ENCODE data around the gene HECW1.

HECW1 gene

DNA sequence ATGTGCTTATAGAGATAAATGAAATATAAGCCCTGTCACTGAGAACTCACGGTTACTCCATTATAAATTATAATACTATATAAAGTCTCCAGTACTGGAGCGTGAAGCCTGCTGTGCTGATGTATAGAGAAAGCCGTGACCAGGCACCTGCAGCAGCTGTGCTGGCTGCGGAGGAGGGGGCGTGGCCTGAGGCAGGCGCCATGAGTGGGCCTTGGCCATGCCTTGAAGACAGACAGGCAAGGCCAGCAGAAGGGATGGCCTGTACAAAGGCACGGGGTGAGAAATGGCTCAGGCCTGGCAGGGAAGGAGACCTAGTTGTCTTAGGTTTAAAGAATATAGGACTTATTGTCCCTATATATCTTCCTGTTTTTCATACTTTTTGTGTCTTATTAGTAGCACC, 251.9 kb downstream of the HECW1 start:
- no peak for TF ChIP-seq ZNF274 (IDR thresholded peaks at IDR 0.05; ENCODE audit: low read depth, low read length)
- H3K4me3 ChIP-seq (ENCODE audit: low read length) = no peak overlapping the region

DNA sequence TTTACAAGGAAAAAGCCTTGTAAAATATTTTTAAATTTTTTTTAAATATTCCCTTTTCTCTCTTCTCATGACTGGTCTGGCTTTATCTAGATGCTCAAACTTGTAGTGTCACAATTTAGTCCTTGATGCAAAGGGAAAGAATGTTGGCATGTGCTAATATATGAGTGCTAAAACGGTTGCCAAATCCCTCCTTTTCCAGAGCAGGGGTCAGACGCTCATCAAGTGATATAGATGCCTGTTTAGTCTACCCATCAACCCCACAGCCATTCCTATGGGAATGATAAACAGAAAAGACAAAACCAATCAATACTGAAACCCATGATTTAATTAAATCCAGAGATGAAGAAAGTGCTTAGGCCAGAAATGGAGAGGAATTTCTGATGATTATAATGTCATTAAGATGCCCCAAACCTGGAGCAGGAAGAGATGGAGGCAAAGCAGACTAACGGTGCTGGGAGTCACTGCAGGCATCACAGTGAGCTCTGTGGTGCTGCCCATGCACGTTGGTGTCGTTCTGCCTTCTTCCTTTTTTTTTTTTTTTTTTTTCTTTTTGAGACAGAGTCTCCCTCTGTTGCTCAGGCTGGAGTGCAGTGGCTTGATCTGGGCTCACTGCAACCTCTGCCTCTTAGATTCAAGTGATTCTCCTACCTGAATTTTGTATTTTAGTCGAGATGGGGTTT, 260.4 kb downstream of the HECW1 start:
- no peak for TF ChIP-seq ZNF274 (IDR thresholded peaks at IDR 0.05; ENCODE audit: low read depth, low read length)
- no peak overlapping the region for H3K4me3 ChIP-seq (ENCODE audit: low read length)

DNA sequence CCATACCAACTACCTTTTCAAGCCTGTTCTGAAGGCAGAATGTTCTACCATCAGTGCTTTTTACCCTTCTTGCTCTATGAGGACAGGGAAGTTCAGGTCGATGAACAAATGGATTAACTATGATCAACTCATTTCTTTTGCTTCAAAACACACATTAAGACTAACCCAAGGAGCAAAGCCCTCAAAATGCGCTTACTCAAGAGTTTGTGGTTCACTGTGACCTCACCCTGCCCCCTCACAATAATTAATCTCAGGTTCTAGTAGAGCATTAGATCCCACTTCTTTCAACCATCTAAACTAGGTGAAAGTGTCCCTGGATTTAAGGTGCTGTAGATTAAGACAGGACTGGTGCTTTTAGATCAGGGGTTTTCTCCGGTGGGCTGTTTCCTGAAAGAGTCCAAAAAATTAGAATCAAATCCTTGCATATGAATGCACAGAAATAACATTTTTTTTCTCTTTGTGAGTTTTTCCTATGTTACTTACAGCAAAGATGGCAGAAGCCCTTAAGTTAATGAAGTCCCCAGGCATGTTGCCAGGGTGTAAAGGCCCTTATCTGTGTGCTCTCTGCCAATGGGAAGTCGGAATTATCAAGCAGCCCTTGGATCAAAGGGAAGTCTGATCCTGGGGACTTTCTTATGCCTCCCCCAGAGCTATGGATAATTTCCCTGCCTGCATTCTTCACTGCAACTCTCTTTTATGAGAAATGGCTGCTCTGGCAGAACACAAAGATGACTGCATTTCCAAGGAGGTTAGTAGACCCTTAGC, 264.9 kb downstream of the HECW1 start:
- H3K4me3 ChIP-seq (ENCODE audit: low read length) = no peak overlapping the region
- no peak for TF ChIP-seq ZNF274 (IDR thresholded peaks at IDR 0.05; ENCODE audit: low read depth, low read length)

DNA sequence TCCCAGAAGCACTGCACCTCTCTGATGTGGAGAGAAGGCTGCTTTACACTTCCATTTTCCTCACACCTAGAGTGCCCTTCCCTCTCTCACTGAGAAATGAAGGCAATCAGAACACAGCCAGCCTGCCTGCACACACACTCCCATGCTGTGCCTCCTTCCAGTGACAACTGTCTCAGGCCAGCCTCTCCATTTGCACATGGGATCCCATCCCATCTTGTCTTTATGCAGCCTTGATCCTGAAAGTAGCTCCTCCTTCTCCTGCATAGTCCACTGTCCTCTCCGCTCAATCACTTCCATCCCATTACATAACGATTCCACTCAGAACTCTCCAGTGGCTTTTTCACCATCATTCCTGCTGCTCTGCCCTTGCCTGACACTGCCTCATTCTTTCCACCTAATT, 266.8 kb downstream of the HECW1 start:
- H3K4me3 ChIP-seq (ENCODE audit: low read length) = no peak overlapping the region
- no peak for TF ChIP-seq ZNF274 (IDR thresholded peaks at IDR 0.05; ENCODE audit: low read depth, low read length)

DNA sequence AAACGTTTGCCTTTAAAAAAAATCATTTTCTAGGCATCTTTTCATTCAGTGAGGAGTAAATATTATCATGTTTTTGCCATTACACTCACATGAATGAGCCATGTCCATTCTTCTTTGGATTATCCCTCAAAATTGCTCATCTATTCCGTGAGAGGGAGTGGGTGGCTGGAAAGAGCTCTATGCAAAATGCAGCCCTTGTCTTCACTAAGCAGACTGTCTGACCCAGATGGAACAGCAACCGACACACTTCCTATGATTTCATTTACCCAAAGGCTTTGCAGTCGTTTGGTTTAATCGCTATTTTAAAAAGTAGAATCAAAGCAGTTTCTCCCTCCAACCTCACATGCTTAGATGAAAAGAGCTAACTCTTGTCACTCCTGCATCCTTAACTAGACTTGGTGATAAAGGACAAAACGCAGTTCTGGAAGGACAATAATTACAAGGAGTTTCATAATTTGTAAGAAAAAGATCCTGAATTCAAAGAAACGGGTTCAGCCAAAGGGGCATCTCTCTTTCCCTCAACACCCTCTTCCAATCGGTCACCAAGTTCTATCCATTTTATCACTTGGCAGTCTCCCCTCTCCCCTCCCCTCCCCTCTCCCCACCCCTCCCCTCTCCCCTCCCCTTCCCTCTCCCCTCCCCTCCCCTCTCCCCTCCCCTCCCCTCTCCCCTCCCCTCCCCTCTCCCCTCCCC, 272.3 kb downstream of the HECW1 start:
- no peak for TF ChIP-seq ZNF274 (IDR thresholded peaks at IDR 0.05; ENCODE audit: low read depth, low read length)
- no peak overlapping the region for H3K4me3 ChIP-seq (ENCODE audit: low read length)

DNA sequence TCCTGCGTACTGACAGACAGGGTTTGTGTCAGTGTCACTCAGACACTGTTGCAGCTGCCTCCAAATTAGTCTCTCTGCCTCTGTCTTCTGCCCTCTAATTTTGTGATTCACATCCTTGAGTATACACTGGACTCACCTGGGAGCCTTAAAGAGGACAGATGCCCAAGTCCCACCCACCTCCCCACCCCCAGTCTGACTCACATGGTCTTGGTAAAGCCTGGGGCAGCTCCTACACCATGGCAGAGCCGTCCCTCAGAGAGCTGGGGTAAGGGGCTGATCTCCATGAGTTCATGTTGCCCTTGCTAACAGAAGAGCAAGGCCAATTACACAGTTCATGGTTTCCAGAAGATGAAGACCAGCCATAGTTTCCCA, 272.8 kb downstream of the HECW1 start:
- TF ChIP-seq ZNF274 (IDR thresholded peaks at IDR 0.05; ENCODE audit: low read depth, low read length) = no peak
- no peak overlapping the region for H3K4me3 ChIP-seq (ENCODE audit: low read length)

DNA sequence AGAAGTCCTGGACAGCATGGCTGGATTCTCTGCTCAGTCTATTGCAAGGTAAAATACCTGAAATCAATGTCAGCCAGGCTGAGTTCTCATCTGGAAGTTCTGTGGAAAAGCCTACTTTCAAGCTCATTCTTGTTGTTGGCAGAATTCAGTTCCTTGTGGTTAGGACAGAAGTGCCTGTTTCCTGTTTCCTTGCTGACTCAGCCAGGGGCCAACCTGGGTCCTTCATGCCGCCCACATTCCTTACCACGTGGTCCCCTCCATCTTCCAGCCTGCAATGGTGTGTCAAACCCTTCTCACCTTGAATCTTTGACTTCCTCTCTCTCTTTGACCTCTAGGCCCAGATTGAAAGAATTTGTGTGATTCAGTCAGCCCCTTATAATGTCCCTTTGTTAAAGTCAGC, 273.4 kb downstream of the HECW1 start:
- no peak overlapping the region for H3K4me3 ChIP-seq (ENCODE audit: low read length)
- no peak for TF ChIP-seq ZNF274 (IDR thresholded peaks at IDR 0.05; ENCODE audit: low read depth, low read length)

DNA sequence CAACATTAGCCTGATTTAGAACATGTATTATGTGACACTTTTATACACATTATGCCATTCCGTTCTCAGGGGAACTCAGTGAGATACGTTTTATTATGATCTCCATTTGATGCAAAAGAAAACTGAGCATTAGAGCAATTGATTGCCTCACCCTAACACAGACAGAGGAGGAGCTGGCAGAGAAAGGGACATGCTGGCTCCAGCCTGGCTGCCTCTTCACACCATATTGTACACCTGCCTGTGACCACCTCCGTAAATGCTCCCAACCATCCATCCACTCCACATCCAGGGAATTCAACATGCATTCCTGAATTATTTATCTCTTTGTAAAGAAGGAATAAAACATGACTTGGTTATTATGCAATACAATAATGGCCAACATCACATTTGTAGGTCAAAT, 275.5 kb downstream of the HECW1 start:
- TF ChIP-seq ZNF274 (IDR thresholded peaks at IDR 0.05; ENCODE audit: low read depth, low read length) = no peak

DNA sequence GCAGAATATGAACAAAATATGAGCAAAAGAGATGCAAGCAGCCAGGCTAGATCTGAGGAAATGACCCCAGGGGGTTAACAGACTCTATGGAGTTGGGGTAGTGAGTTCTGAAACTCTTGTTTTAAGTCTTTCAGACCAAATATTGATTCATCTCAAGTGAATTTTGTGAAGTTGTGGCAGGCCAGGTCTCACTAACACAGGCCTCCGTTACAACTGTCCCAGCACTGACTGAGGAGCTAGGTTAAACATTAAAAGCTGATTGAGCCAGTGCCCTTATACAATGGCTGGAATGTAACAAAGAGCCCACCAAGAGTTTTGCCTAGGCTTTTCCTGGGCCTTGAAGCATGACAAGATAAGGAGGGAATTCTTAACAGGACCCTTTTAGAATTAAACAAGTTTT, 278.1 kb downstream of the HECW1 start:
- H3K4me3 ChIP-seq (ENCODE audit: low read length) = no peak overlapping the region
- no peak for TF ChIP-seq ZNF274 (IDR thresholded peaks at IDR 0.05; ENCODE audit: low read depth, low read length)

More for the DNA sequence above, 275.5 kb downstream of the HECW1 start:
- no peak overlapping the region for H3K4me3 ChIP-seq (ENCODE audit: low read length)

DNA sequence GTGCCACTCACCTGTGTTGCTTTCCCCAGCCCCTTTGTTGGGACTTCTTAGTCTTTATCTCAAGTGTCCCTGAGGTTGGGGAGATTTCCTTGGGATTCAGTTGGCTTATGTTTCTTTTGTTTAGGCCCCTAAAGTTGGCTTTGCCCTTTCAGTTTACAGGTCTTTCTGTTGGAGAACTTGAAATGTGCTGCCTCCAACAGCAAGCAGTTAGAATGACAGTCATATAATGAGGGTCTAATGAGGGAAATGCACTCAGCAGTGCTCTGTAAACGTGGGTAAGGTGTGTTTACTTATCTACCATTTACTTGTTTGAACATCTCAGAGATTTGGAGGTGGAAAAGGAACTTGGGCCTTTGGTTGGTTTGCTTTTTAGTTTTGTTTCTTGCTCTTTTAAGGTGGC, 279.1 kb downstream of the HECW1 start:
- no peak overlapping the region for H3K4me3 ChIP-seq (ENCODE audit: low read length)
- no peak for TF ChIP-seq ZNF274 (IDR thresholded peaks at IDR 0.05; ENCODE audit: low read depth, low read length)

DNA sequence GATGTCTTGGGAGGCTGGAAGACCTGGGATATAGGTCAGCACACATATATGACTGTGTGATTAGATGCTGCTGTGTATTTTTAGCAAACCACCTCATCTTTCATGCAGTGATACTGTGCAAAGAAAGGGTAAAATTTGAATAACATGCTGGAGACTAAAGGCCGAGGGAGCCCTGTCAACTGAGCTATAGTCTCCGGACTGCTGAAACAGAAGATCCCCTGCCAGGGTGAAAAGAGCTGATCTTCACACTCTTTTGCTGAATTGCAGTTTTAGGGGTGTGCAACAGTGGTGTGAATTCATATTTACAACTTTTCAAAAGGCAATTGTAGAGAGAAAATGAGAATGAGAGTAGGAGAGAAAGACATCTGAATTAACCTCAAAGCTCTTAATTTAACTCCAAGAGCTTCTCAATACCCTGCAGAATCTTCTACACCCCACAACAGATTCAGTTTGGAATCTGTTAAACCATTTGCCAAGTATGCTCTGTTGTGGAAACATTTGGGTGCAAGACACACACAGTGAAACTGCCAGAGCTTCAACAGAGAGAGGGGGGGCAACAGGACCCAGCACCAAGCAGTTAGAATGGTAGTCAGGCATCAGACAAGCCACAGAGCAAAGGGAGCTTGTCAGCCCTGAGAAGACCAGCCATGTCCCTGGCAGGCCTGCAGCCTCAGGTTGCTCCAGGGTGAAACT, 280.3 kb downstream of the HECW1 start:
- no peak for TF ChIP-seq ZNF274 (IDR thresholded peaks at IDR 0.05; ENCODE audit: low read depth, low read length)
- no peak overlapping the region for H3K4me3 ChIP-seq (ENCODE audit: low read length)

DNA sequence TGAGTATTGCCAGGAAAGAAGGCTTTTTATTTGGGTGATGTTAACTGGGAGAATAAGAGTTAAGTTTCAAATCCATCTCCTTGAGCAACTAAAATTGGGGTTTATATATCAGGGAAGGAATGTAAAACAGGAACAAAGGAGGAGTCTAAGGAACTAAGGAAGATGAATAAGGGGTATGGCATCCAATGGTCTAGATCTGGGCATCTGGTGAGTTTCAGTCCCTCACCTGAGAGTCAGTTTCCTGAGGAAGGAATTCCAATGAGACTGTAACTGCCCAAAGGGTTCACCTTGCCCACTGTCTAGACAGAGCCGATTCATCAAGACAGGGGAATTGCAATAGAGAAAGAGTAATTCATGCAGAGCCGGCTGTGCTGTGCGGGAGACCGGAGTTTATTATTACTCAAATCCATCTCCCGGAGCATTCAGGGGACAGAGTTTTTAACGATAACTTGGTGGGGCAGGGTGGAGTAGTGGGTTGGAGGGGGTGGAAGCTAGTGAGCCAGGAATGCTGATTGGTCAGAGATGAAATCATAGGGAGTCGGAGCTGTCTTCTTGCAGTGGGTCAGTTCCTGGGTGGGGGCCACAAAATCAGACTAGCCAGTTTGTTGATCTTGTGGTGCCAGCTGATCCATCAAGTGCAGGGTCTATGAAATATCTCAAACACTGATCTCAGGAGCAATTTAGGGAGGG, 282.1 kb downstream of the HECW1 start:
- no peak overlapping the region for H3K4me3 ChIP-seq (ENCODE audit: low read length)
- no peak for TF ChIP-seq ZNF274 (IDR thresholded peaks at IDR 0.05; ENCODE audit: low read depth, low read length)

DNA sequence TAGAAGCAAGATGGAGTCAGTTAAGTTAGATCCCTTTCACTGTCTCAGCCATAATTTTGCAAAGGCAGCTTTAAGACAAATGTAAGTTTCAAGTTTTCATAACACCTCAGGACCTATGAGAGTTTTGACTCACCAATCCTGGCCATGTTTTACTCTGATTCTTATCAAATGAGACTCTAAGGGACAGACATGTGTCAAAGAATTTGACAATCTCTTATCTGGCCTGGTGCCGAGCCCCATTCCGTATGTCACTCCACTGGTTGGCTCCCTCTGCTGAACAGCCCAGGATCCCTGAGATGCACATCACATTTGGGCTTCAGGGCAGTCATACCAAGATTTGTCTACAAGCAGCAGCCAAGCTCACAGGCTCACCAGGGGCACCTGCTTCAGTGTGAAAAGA, 282.9 kb downstream of the HECW1 start:
- no peak for TF ChIP-seq ZNF274 (IDR thresholded peaks at IDR 0.05; ENCODE audit: low read depth, low read length)
- H3K4me3 ChIP-seq (ENCODE audit: low read length) = no peak overlapping the region

DNA sequence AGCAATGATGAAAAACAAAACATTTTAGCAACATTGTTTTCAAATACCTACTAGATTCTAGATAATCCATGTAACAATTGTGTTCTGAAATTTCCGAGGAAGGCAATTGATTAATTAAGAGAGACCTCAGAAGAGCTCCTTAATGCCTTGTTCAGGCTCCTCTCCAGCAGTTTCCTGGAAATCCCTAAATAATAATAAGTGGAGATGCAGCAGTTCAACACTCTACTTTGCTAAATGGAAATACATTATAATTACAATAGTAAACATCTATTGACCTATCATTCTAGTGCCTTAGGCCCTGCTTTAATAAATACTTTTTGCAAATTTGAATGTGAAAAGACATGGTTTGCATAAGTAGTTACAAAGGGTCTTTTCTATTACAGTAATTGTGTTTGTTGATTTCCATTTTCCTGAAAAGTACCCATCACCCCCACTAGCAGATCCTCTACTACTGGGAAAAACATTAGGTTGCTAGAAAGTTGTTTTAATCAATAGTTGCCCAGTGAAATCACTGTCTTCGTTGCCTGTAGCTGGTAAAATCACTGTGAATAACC, 283.8 kb downstream of the HECW1 start:
- no peak for TF ChIP-seq ZNF274 (IDR thresholded peaks at IDR 0.05; ENCODE audit: low read depth, low read length)
- no peak overlapping the region for H3K4me3 ChIP-seq (ENCODE audit: low read length)
